Karpas-422 (cell line): ENCODE measurements around the gene SUCLG2. TPM values are rescaled to one million over a fixed set of nuclear protein-coding genes. Genes with fewer than 3 reads are reported as not detected.

Experiments
- DNase-seq: peaks from one replicate; pipeline ENCODE4 v3.0.0-alpha.2; 2015
- H2AFZ ChIP-seq: fragments of 200-600 bp; sonication (generic); 2 replicates; pipeline ENCODE4 v1.6.1; 2014; ENCODE audit warnings: antibody characterized with exemption, low read length, mixed read lengths
- H3K27ac ChIP-seq: fragments of 200-600 bp; sonication (generic); 2 replicates; pipeline ENCODE4 v1.5.1; 2014; ENCODE audit warnings: mild to moderate bottlenecking, low read length, moderate library complexity
- H3K27me3 ChIP-seq: fragments of 200-600 bp; sonication (generic); 2 replicates; pipeline ENCODE4 v1.6.1; 2014; ENCODE audit warnings: low read length, mixed read lengths
- H3K36me3 ChIP-seq: fragments of 200-600 bp; sonication (generic); 2 replicates; pipeline ENCODE4 v1.6.1; 2014; ENCODE audit warnings: low read length, mixed read lengths; ENCODE audit not compliant: insufficient read depth
- H3K4me1 ChIP-seq: fragments of 200-600 bp; sonication (generic); 2 replicates; pipeline ENCODE4 v1.6.1; 2014; ENCODE audit warnings: mild to moderate bottlenecking, low read length, mixed read lengths
- H3K4me2 ChIP-seq: fragments of 200-600 bp; sonication (generic); 2 replicates; pipeline ENCODE4 v1.6.1; 2014; ENCODE audit warnings: low read length, low read depth, mild to moderate bottlenecking; ENCODE audit not compliant: poor library complexity, severe bottlenecking
- H3K4me3 ChIP-seq: fragments of 200-600 bp; sonication (generic); 2 replicates; pipeline ENCODE4 v1.5.1; 2014; ENCODE audit warnings: mild to moderate bottlenecking, antibody characterized with exemption, low read length, mixed read lengths
- H3K79me2 ChIP-seq: fragments of 200-600 bp; sonication (generic); 2 replicates; pipeline ENCODE4 v1.6.1; 2014; ENCODE audit warnings: mild to moderate bottlenecking, low read length, mixed read lengths
- H3K9ac ChIP-seq: fragments of 200-600 bp; sonication (generic); 2 replicates; pipeline ENCODE4 v1.6.0; 2014; ENCODE audit warnings: low read length
- H3K9me2 ChIP-seq: fragments of 200-600 bp; sonication (generic), shearing (Covaris generic); replicated peaks from 2 replicates; pipeline ENCODE4 v1.6.0; 2014; ENCODE audit warnings: mild to moderate bottlenecking, low read length, moderate library complexity; ENCODE audit not compliant: insufficient read depth
- H3K9me3 ChIP-seq: fragments of 300-700, 200-600 bp; sonication (generic); 2 replicates; pipeline ENCODE4 v1.6.1; 2014; ENCODE audit warnings: low read length, mixed read lengths
- H4K20me1 ChIP-seq: fragments of 200-600 bp; sonication (generic); 2 replicates; pipeline ENCODE4 v1.6.1; 2014; ENCODE audit warnings: mild to moderate bottlenecking, antibody characterized with exemption, low read length, low read depth; ENCODE audit not compliant: insufficient read depth
- total RNA-seq: library from RNA; depleted of rRNA; stranded (reverse); fragments of >200 nt; shearing (Covaris generic); gene quantifications from 2 replicates; pipeline ENCODE4 v1.2.3, GENCODE V29; 2014; ENCODE audit warnings: low replicate concordance

SUCLG2 gene
- total RNA-seq, 1 experiment from 2014 or later, result 53.6 TPM

DNA sequence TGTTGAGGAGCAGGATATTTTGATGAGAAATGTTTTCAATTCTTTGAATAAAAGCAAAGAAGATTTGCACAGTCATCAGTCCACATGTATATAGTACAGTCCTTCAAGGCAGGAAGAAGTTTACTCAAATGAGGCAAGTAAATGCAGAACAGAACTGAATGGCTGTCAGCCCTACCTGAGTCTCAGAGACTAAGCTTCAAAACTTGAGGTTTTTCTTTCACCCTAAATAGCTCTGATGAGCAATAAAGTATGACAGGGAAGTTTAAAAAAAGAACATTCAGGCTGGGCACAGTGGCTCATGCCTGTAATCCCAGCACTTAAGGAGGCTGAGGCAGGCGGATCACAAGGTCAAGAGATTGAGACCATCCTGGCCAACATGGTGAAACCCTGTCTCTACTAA lies 232.5 kb downstream of the SUCLG2 start:
- Histone ChIP-seq H3K27ac (no peak overlapping the region), H3K36me3 (0 out of 2 replicates have a peak, but pooled peaks cover 11% of the 10 kb centered on the region), H3K9ac (no peak overlapping the region), H3K27me3 (no peaks in the 10 kb centered on the region), H3K9me3 (peaks cover 13% of the 10 kb centered on the region), H3K79me2 (no peaks in the 10 kb centered on the region; the same call in 1 of the 2 replicates), H3K4me2 (no peak overlapping the region), H3K4me1 (no peaks in the 10 kb centered on the region), H4K20me1 (no peaks in the 10 kb centered on the region), H2AFZ (no peak overlapping the region), H3K4me3 (no peak overlapping the region), H3K9me2 (no peaks in the 10 kb centered on the region)
- DNase-seq, result no peak

DNA sequence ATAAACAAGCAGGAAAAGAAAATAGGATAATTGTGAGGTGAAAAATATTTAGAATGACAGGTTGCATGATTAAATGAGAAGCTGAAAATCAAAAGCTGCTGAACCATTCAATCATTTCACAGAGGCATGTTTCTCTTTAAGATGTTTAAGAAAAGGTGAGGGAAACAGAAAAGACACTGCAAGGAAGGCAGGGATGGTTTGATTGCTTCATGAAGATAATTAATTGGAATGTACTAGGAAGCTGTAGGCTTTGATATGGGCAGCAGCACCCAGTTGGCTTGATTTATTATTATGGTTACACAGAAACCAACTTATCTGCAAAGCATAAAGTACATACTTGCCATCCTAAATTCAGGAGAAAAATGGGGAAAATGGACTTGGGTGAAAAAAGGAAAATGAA lies 234.6 kb downstream of the SUCLG2 start:
- no peak overlapping the region for H3K4me3 ChIP-seq
- H3K27me3 ChIP-seq, result no peaks in the 10 kb centered on the region
- H3K36me3 ChIP-seq, result 0 out of 2 replicates have a peak, but pooled peaks cover 11% of the 10 kb centered on the region
- H4K20me1 ChIP-seq, result no peaks in the 10 kb centered on the region
- H3K4me1 ChIP-seq, result no peaks in the 10 kb centered on the region
- H3K79me2 ChIP-seq, result no peaks in the 10 kb centered on the region; the same call in 1 of the 2 replicates
- H3K9me3 ChIP-seq, result peaks cover 13% of the 10 kb centered on the region
- no peak overlapping the region for H3K27ac ChIP-seq
- no peak overlapping the region for H3K9ac ChIP-seq
- H3K9me2 ChIP-seq, result no peaks in the 10 kb centered on the region
- no peak overlapping the region for H3K4me2 ChIP-seq
- no peak for DNase-seq
- H2AFZ ChIP-seq, result no peak overlapping the region

DNA sequence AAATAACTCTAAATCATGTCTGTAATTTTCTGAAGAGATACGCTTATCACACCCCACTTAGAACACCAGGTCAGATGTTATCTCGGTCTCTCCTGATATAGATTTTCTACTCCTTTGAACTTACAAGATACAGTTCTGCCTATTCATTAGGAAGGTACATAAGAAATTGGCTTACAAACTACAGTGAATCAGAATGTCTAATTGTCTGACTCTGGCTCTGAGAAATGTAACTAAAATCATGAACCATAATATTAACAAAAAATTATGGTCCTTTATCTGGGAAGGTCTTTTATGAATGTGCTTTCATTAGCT lies 235.2 kb downstream of the SUCLG2 start:
- Histone ChIP-seq H3K4me1 (no peaks in the 10 kb centered on the region), H4K20me1 (no peaks in the 10 kb centered on the region), H3K27ac (no peak overlapping the region), H3K9me2 (no peaks in the 10 kb centered on the region), H3K27me3 (no peaks in the 10 kb centered on the region), H3K4me2 (no peak overlapping the region), H3K9ac (no peak overlapping the region), H2AFZ (no peak overlapping the region), H3K9me3 (peaks cover 13% of the 10 kb centered on the region), H3K79me2 (no peaks in the 10 kb centered on the region; the same call in 1 of the 2 replicates), H3K36me3 (0 out of 2 replicates have a peak, but pooled peaks cover 11% of the 10 kb centered on the region), H3K4me3 (no peak overlapping the region)
- no peak for DNase-seq

- Histone ChIP-seq H3K27me3 (no peaks in the 10 kb centered on the region), H3K4me1 (no peaks in the 10 kb centered on the region), H3K9ac (no peak overlapping the region), H3K4me2 (no peak overlapping the region), H3K36me3 (0 out of 2 replicates have a peak, but pooled peaks cover 11% of the 10 kb centered on the region), H3K9me3 (peaks cover 13% of the 10 kb centered on the region), H3K4me3 (no peak overlapping the region), H2AFZ (no peak overlapping the region), H4K20me1 (no peaks in the 10 kb centered on the region), H3K9me2 (no peaks in the 10 kb centered on the region), H3K27ac (no peak overlapping the region), H3K79me2 (no peaks in the 10 kb centered on the region; the same call in 1 of the 2 replicates)
- no peak for DNase-seq
Measured at GRCh38 chr3:67418426-67419217, 235.8 kb downstream of the SUCLG2 start.

DNA sequence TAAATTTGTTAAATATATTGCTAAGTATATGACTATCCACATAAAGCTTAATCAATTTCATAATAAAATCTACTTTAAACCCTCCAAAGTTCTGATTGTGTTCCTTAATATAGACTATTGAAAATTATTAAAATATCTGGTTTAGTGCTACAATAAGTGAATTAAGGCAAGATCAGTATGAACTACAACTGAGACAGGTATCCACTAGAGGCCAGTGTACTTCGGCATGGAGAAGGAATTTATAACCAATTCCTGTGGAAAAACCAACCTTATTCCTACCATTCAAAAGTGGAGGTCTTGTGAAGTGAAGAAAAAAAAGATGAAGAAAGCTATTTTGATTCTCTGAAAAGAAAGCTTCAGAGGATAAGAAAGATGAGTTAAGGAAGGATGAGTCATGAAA lies 237.7 kb downstream of the SUCLG2 start:
- H3K27me3 ChIP-seq, result no peaks in the 10 kb centered on the region
- H3K4me3 ChIP-seq, result no peak overlapping the region
- H3K9me3 ChIP-seq, result peaks cover 13% of the 10 kb centered on the region
- no peak for DNase-seq
- no peak overlapping the region for H3K4me2 ChIP-seq
- H3K9me2 ChIP-seq, result no peaks in the 10 kb centered on the region
- no peak overlapping the region for H3K9ac ChIP-seq
- H3K36me3 ChIP-seq, result 0 out of 2 replicates have a peak, but pooled peaks cover 11% of the 10 kb centered on the region
- H4K20me1 ChIP-seq, result no peaks in the 10 kb centered on the region
- no peaks in the 10 kb centered on the region for H3K4me1 ChIP-seq
- no peaks in the 10 kb centered on the region; the same call in 1 of the 2 replicates for H3K79me2 ChIP-seq
- no peak overlapping the region for H3K27ac ChIP-seq
- H2AFZ ChIP-seq, result no peak overlapping the region

DNA sequence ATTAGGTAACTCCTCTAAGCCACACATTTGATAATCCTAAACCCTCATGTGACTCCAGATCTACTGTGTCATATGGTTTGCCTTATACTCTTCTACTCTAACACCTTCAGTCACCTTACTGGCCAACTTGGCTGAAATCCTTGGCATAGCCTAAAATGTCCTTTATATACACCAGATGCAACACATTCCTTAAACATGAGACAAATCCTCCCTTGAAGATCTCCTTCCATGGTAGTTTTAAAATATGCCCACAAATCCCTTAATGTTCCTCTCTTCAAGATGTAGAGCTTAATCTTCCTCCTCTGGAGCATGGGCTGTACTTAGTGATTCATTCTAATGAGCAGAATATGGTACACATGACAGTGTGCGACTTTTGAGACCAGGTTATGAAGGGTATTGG lies 238.9 kb downstream of the SUCLG2 start:
- Histone ChIP-seq H3K9me2 (no peaks in the 10 kb centered on the region), H3K4me1 (peaks cover 7% of the 10 kb centered on the region), H3K4me2 (no peak overlapping the region), H3K27ac (no peak overlapping the region), H3K9me3 (peaks cover 11% of the 10 kb centered on the region), H3K36me3 (0 out of 2 replicates have a peak, but pooled peaks cover 11% of the 10 kb centered on the region), H3K79me2 (no peaks in the 10 kb centered on the region; the same call in 1 of the 2 replicates), H2AFZ (no peak overlapping the region), H3K27me3 (no peaks in the 10 kb centered on the region), H3K4me3 (no peak overlapping the region), H4K20me1 (no peaks in the 10 kb centered on the region), H3K9ac (no peak overlapping the region)
- DNase-seq, result no peak

GRCh38 chr3:67414740-67415139 lies 239.7 kb downstream of the SUCLG2 start:
- Histone ChIP-seq H3K27me3 (no peaks in the 10 kb centered on the region), H3K27ac (no peak overlapping the region), H3K4me3 (no peak overlapping the region), H3K9me2 (no peaks in the 10 kb centered on the region), H2AFZ (no peak overlapping the region), H3K36me3 (0 out of 2 replicates have a peak, but pooled peaks cover 4% of the 10 kb centered on the region), H3K4me1 (peaks cover 13% of the 10 kb centered on the region), H3K9ac (no peak overlapping the region), H3K79me2 (no peaks in the 10 kb centered on the region; the same call in 1 of the 2 replicates), H4K20me1 (no peaks in the 10 kb centered on the region), H3K9me3 (peaks cover 6% of the 10 kb centered on the region), H3K4me2 (no peak overlapping the region)
- no peak for DNase-seq

DNA sequence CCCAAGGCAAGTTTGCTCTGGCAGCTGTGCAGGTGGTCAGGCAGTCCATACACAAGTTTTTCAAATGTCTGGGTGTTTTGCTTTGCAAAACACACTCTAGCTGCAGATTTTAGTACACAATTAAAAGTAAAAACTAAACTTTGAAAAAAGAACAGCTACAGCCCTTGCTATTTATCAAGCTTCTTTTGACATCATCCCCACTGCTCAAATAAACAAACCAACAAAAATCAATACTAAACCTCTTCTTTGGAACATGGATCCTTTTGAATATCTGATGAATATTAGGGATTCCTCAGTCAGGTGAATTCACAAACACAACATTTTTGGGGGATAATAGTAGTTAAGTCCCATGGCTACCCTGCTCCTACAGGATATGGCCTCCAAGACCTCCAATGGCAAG lies 249.2 kb downstream of the SUCLG2 start:
- no peak overlapping the region for H3K4me3 ChIP-seq
- no peak overlapping the region for H3K9ac ChIP-seq
- no peaks in the 10 kb centered on the region for H4K20me1 ChIP-seq
- no peaks in the 10 kb centered on the region for H3K27me3 ChIP-seq
- peaks cover 3% of the 10 kb centered on the region for H3K4me1 ChIP-seq
- H3K4me2 ChIP-seq, result no peak overlapping the region
- no peak for DNase-seq
- H3K36me3 ChIP-seq, result peaks cover 4% of the 10 kb centered on the region; the same call in 1 of the 2 replicates
- no peak overlapping the region for H2AFZ ChIP-seq
- no peaks in the 10 kb centered on the region for H3K9me2 ChIP-seq
- H3K79me2 ChIP-seq, result 0 out of 2 replicates have a peak, but pooled peaks cover 2% of the 10 kb centered on the region
- no peaks in the 10 kb centered on the region for H3K9me3 ChIP-seq
- no peak overlapping the region for H3K27ac ChIP-seq
